B cell (primary cell): ENCODE results near the gene DNAH3. TPM values are rescaled to one million over a fixed set of nuclear protein-coding genes. Genes with fewer than 3 reads are reported as not detected.

Experiments used
- ATAC-seq: fragments of 200-7000 bp; cut with Tn5 transposase; one replicate; pipeline ENCODE4 v1.10.0; 2021; ENCODE audit warnings: low read depth, mild to moderate bottlenecking, moderate number of reproducible peaks, moderate library complexity
- CTCF ChIA-PET: fragments of 350-600 bp; sonication (Branson Sonifier 250); formaldehyde crosslinking; loops from one replicate; lab custom pipeline; 2021; ENCODE audit warnings: antibody characterized with exemption, inconsistent platforms; lab: Charles Lee
- POLR2A ChIA-PET: fragments of 350-600 bp; sonication (Branson Sonifier 250); formaldehyde crosslinking; loops from one replicate; lab custom pipeline; 2021; ENCODE audit warnings: antibody characterized with exemption; lab: Charles Lee
- DNase-seq: peaks from one replicate; pipeline ENCODE4 v3.0.0; 2013
- H2AFZ ChIP-seq: 2 replicates; pipeline ENCODE4 v1.6.1; 2012; ENCODE audit warnings: mild to moderate bottlenecking, low read depth, low read length; ENCODE audit not compliant: insufficient read depth, poor library complexity, severe bottlenecking
- H3K27ac ChIP-seq, 2 donors: 1 replicate in 1 of 2; 2 replicates in 1 of 2; pipeline ENCODE4 v1.5.1; 2012 to 2013; ENCODE audit warnings: low read length in 2 of 2, mild to moderate bottlenecking in 2 of 2, moderate library complexity in 1 of 2
- H3K27me3 ChIP-seq, 4 experiments: fragments of 200-600 bp in 1 of 4; sonication (generic) in 1 of 4; replicated peaks in 1 of 4; 1 replicate in 2 of 4; 2 replicates in 2 of 4; pipeline versions ENCODE4 v1.6.1 to v1.7.0; 2013 to 2016; ENCODE audit warnings: low read length in 3 of 4, mild to moderate bottlenecking in 2 of 4, mixed read lengths in 1 of 4, moderate library complexity in 1 of 4; ENCODE audit not compliant: insufficient read depth in 4 of 4, control insufficient read depth in 3 of 4; ENCODE audit errors: control extremely low read depth in 1 of 4
- H3K36me3 ChIP-seq, 2 experiments: replicated peaks in 1 of 2; 1 replicate in 1 of 2; 2 replicates in 1 of 2; pipeline versions ENCODE4 v1.6.1 to v1.7.1; 2013; ENCODE audit warnings: low read length in 1 of 2; ENCODE audit not compliant: insufficient read depth in 2 of 2, control insufficient read depth in 1 of 2; ENCODE audit errors: control extremely low read depth in 1 of 2, extremely low read depth in 1 of 2
- H3K4me1 ChIP-seq, 2 donors: fragments of 200-600 bp in 1 of 2; sonication (generic) in 1 of 2; 1 replicate in 1 of 2; 2 replicates in 1 of 2; pipeline versions ENCODE4 v1.5.1 to v1.6.1; 2013 to 2017; ENCODE audit warnings: low read length in 2 of 2; ENCODE audit not compliant: control insufficient read depth in 2 of 2, insufficient read depth in 2 of 2
- H3K4me2 ChIP-seq: replicated peaks from 2 replicates; pipeline ENCODE3; 2012; ENCODE audit warnings: mild to moderate bottlenecking, low read depth, low read length; ENCODE audit not compliant: poor library complexity, severe bottlenecking
- H3K4me3 ChIP-seq, 5 experiments: fragments of 200-600 bp in 1 of 5; sonication (generic) in 1 of 5; 1 replicate in 3 of 5; 2 replicates in 2 of 5; pipeline versions ENCODE4 v1.5.1 to v1.7.0; 2011 to 2016; ENCODE audit warnings: low read length in 4 of 5, mild to moderate bottlenecking in 4 of 5, low read depth in 2 of 5, control low read depth in 1 of 5, moderate library complexity in 1 of 5; ENCODE audit not compliant: insufficient read depth in 1 of 5; ENCODE audit errors: control extremely low read depth in 1 of 5, extremely low read depth in 1 of 5
- H3K79me2 ChIP-seq: fragments of 200-600 bp; sonication (generic); one replicate; pipeline ENCODE4 v1.6.0; 2016; ENCODE audit warnings: low read length; ENCODE audit not compliant: control insufficient read depth, insufficient read depth
- H3K9ac ChIP-seq: fragments of 200-600 bp; sonication (generic); 2 replicates; pipeline ENCODE4 v1.6.1; 2017; ENCODE audit warnings: mild to moderate bottlenecking, low read length, moderate library complexity
- H3K9me3 ChIP-seq, 3 donors: one replicate each; pipeline versions ENCODE4 v1.6.1 to v1.7.1; 2013; ENCODE audit warnings: low read length in 2 of 3; ENCODE audit not compliant: control insufficient read depth in 2 of 3, insufficient read depth in 1 of 3; ENCODE audit errors: control extremely low read depth in 1 of 3
- H4K20me1 ChIP-seq: 2 replicates; pipeline ENCODE4 v1.6.0; 2012; ENCODE audit warnings: mild to moderate bottlenecking, low read length; ENCODE audit not compliant: insufficient read depth, control insufficient read depth, poor library complexity, severe bottlenecking
- H3K27ac Mint-ChIP-seq: one replicate; pipeline ENCODE4 v1.8.0; 2021; ENCODE audit warnings: mixed read lengths
- H3K27me3 Mint-ChIP-seq: one replicate; pipeline ENCODE4 v1.8.0; 2021; ENCODE audit warnings: mixed read lengths
- H3K4me1 Mint-ChIP-seq: one replicate; pipeline ENCODE4 v1.8.0; 2021; ENCODE audit warnings: mixed read lengths
- H3K4me3 Mint-ChIP-seq: one replicate; pipeline ENCODE4 v1.8.0; 2021; ENCODE audit warnings: mixed read lengths
- H3K9me3 Mint-ChIP-seq: one replicate; pipeline ENCODE4 v1.8.0; 2022; ENCODE audit warnings: mixed read lengths; ENCODE audit not compliant: insufficient read depth
- EZH2 ChIP-seq: IDR thresholded peaks from 2 replicates; pipeline ENCODE4 v1.6.1; 2012; ENCODE audit warnings: borderline replicate concordance, low read depth, mild to moderate bottlenecking, moderate library complexity, low read length; ENCODE audit not compliant: insufficient read depth, poor library complexity, severe bottlenecking
- WGBS: methylation state at CpG from one replicate; pipeline ENCODE4 v1.1.5; 2013; ENCODE audit warnings: missing lambda C conversion rate; ENCODE audit not compliant: insufficient coverage; 5-methylcytosine and 5-hydroxymethylcytosine counted together
- intact Hi-C: fragments of 100-400 bp; cut with micrococcal nuclease; formaldehyde crosslinking; loops from one replicate; pipeline ENCODE4 v1.10.0; 2022
- polyA plus RNA-seq: library from polyadenylated mRNA; depleted of rRNA; stranded (reverse); fragments of >200 nt; gene quantifications from 2 replicates; pipeline ENCODE4 v1.2.3, GENCODE V29; 2012
- total RNA-seq, 2 donors: library from RNA; stranded (reverse); fragments of 120-200 nt in 1 of 2; gene quantifications; 1 replicate in 1 of 2; 2 replicates in 1 of 2; pipeline versions ENCODE4 v1.2.3 to v1.2.4, GENCODE V29; 2013 to 2022
- TF ChIP-seq, protein P1 (sequence below): fragments of 200-600 bp; IDR thresholded peaks from one replicate; pipeline ENCODE4 v1.8.0; 2022; ENCODE audit warnings: antibody characterized with exemption, mild to moderate bottlenecking

The DNAH3 gene
- total and polyA plus RNA-seq, 2 donors (not counting 1 experiment from before 2014, with no cell fraction given) = not detected

DNA sequence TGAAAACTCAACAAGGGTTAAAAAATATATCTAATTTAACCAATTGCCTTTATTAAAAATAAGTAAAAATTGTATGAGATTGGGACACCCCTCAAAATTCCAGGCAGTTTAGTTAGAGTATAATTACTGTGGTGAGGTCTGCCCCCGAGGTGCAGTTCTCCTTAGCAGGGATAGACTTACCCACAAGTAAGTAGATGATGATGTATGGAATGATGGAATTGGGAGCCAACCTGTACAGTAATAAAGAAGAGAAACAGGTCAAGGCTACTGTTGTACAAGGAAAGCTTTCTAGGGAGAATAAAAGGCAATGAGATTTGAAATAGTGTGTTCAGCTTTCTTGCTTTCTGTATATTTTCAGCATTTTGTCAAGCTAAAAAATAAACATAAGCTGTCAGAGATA, 9.6 kb upstream of the DNAH3 start:
- Histone ChIP-seq H3K4me2 (peak overlapping the region; percentile 96), H4K20me1 (no peaks in the 10 kb centered on the region), H3K4me1 (peaks cover 13 to 18% of the 10 kb centered on the region in 2 donors), H3K4me3 (no peak overlapping the region), H3K79me2 (peaks cover 23% of the 10 kb centered on the region), H2AFZ (no peak overlapping the region), H3K27me3 (no peaks in the 10 kb centered on the region), H3K9me3 (no peaks in the 10 kb centered on the region), H3K9ac (no peak overlapping the region), H3K27ac (no peak overlapping the region), H3K36me3 (peaks cover 0 to 19% of the 10 kb centered on the region in 2 experiments)
- TF ChIP-seq, protein P1, sequence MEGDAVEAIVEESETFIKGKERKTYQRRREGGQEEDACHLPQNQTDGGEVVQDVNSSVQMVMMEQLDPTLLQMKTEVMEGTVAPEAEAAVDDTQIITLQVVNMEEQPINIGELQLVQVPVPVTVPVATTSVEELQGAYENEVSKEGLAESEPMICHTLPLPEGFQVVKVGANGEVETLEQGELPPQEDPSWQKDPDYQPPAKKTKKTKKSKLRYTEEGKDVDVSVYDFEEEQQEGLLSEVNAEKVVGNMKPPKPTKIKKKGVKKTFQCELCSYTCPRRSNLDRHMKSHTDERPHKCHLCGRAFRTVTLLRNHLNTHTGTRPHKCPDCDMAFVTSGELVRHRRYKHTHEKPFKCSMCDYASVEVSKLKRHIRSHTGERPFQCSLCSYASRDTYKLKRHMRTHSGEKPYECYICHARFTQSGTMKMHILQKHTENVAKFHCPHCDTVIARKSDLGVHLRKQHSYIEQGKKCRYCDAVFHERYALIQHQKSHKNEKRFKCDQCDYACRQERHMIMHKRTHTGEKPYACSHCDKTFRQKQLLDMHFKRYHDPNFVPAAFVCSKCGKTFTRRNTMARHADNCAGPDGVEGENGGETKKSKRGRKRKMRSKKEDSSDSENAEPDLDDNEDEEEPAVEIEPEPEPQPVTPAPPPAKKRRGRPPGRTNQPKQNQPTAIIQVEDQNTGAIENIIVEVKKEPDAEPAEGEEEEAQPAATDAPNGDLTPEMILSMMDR = no peak
- TF ChIP-seq EZH2 = no peak
- intact Hi-C loops = no loop called here
- H3K4me3 Mint-ChIP-seq = no peak overlapping the region
- CTCF ChIA-PET = interaction anchor here (2.7 to 4.1 kb wide), 2 partner anchors 7 to 28 kb away, joined by 10 to 18 read pairs; no protein-coding TSS in a partner anchor
- no peak overlapping the region for H3K27ac Mint-ChIP-seq
- no peaks in the 10 kb centered on the region for H3K9me3 Mint-ChIP-seq
- ATAC-seq (no peak), DNase-seq (no peak)
- POLR2A ChIA-PET = interaction anchor here (0.6 kb wide), 1 partner anchor 201 kb away, joined by 4 read pairs; no protein-coding TSS in a partner anchor
- H3K4me1 Mint-ChIP-seq = peaks cover 22% of the 10 kb centered on the region
- H3K27me3 Mint-ChIP-seq = no peaks in the 10 kb centered on the region
- WGBS = no CpG with 5 or more reads among the region's 1 CpG

DNA sequence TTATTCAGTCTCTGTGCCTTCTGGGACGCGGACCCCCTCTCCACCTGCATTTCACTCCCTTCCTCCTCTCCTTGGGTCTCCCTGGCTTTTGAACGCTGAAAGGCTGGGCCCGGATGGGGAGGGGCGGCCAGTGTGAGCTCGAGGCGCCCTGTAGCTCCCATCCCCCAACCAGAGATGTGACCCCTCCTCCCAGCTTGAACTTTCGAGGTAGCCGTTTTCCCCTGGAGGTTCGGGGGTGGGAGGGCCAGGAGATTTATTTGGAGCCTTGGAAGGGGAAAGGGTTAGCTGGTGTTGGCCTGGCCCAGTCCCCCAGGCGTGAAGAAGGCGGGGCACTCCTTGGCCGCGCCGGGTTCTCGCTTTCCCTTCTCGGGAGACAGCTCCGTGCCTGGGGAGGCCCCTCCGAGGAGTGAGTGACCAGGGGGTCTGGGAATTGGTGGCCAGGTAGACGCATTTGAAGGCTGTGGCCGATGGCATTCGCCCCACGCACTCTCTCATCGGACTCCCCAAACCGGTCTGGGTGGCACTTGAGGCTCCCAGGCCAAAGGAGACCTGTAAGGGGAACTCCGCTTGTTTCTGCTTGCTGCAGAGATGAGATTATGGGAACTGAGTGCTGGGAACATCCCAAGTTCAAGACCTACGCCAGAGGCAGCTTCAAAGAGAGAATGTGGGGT, 8.8 kb upstream of the DNAH3 start:
- ChIA-PET CTCF (interaction anchor here (1.1 to 4.1 kb wide), 5 partner anchors 8 to 309 kb away, joined by 3 to 18 read pairs (median 9); no protein-coding TSS in a partner anchor), POLR2A (interaction anchor here (0.6 to 1.4 kb wide), 3 partner anchors 141 to 267 kb away, joined by 3 to 4 read pairs (median 4); no protein-coding TSS in a partner anchor)
- intact Hi-C loops = loop anchor here (1.0 to 10.0 kb wide), 7 partner anchors 29 to 1213 kb away; partner anchors contain the start of genes CDR2, POLR3E, THUMPD1 and UQCRC2
- Mint-ChIP-seq H3K4me3 (peak overlapping the region; percentile 96), H3K4me1 (peaks cover 22% of the 10 kb centered on the region), H3K27me3 (no peaks in the 10 kb centered on the region), H3K27ac (peak overlapping the region; percentile 88), H3K9me3 (no peaks in the 10 kb centered on the region)
- ATAC-seq (peak; percentile 37), DNase-seq (peak; percentile 63)
- Histone ChIP-seq H3K9me3 (no peaks in the 10 kb centered on the region), H3K4me3 (peak overlapping the region; percentile 71 to 93 (median 85)), H3K4me2 (peak overlapping the region; percentile 96), H3K27me3 (no peaks in the 10 kb centered on the region), H3K36me3 (peaks cover 0 to 18% of the 10 kb centered on the region in 2 experiments), H2AFZ (peak overlapping the region; percentile 96), H3K79me2 (peaks cover 23% of the 10 kb centered on the region), H4K20me1 (no peaks in the 10 kb centered on the region), H3K27ac (peak overlapping the region; percentile 14 to 46), H3K4me1 (peaks cover 13 to 18% of the 10 kb centered on the region in 2 donors), H3K9ac (peak overlapping the region; percentile 91)
- TF ChIP-seq, protein P1 = no peak
- no peak for TF ChIP-seq EZH2
- WGBS = 2% methylated on average over 18 of the region's 27 CpGs
